ENCODE measurements around the gene WDR43. TPM values are rescaled to one million over a fixed set of nuclear protein-coding genes. Genes with fewer than 3 reads are reported as not detected.

WDR43 gene
- total and polyA plus RNA-seq, 9 of the 15 experiments (the other 6 are each of a cell fraction or from before 2014, with no cell fraction given) = 34.6 to 197 (median 105) TPM

DNA sequence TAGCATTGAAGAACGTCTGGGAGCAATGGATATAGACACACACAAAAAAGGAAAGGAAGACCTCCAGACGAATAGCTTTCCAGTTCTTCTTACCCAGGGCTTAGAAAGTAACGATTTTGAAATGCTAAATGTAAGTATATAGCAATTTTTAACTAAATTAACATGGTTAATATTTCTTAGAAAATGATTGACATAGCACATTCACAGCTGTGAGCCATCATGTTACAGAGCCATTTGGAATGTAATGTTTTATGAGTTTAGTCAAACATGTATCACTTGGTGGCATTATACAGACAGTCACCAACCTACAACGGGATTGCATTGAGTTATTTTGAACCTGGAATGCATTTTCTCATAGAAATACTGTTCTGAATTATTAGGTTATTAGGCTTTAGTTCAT, 35.1 kb downstream of the WDR43 start:
- CTCF ChIA-PET (ENCODE audit: low intra/inter-chr PET ratio) = no interaction called here
- Histone ChIP-seq H3K27me3 (ENCODE audit: control insufficient read depth in 2 of 2, insufficient read depth in 2 of 2, low read length in 2 of 2) (no peaks in the 10 kb centered on the region), H3K36me3 (ENCODE audit: control insufficient read depth, insufficient read depth, low read length) (peaks cover 100% of the 10 kb centered on the region), H3K4me2 (ENCODE audit: insufficient read depth, low read length) (no peak overlapping the region), H3K9ac (ENCODE audit: insufficient read depth in 1 of 2, low read depth in 2 of 2, low read length in 2 of 2) (no peak overlapping the region), H3K79me2 (ENCODE audit: control insufficient read depth, insufficient read depth, low read length) (peaks cover 45% of the 10 kb centered on the region), H3K4me3 (no peak overlapping the region), H3K9me3 (replicated peaks; ENCODE audit: control insufficient read depth, insufficient read depth, low read depth, low read length) (no peaks in the 10 kb centered on the region), H3K9me1 (ENCODE audit: control insufficient read depth, insufficient read depth, low read length) (no peaks in the 10 kb centered on the region), H2AFZ (ENCODE audit: low read depth, low read length) (no peak overlapping the region), H3K4me1 (replicated peaks in 1 of 2; ENCODE audit: control insufficient read depth in 2 of 2, insufficient read depth in 2 of 2, low read length in 2 of 2) (no peaks in the 10 kb centered on the region), H4K20me1 (replicated peaks; ENCODE audit: control insufficient read depth, insufficient read depth, low read length) (no peaks in the 10 kb centered on the region; the same call in 1 of the 2 replicates), H3K27ac (ENCODE audit: extremely low read depth, low read depth, low read length) (no peak overlapping the region)
- WGBS (ENCODE audit: insufficient coverage, low coverage, missing lambda C conversion rate) = 92% methylated on average over 4 of the region's 4 CpGs
- BruUV-seq (replicated peaks) = no TSS peak
- POLR2A ChIA-PET = interaction anchor here (2.4 kb wide), 1 partner anchor 8 kb away, joined by 6 read pairs; no protein-coding TSS in a partner anchor
- FAIRE-seq (no peak), ATAC-seq (no peak), DNase-seq (ENCODE audit: extremely low read depth in 1 of 4, low spot score in 3 of 4) (no peak)
- TF ChIP-seq POU5F1 (IDR thresholded peaks at IDR 0.05; ENCODE audit: borderline replicate concordance, low read depth, low read length, partially characterized antibody) = no peak
- TF ChIP-seq, protein P1, sequence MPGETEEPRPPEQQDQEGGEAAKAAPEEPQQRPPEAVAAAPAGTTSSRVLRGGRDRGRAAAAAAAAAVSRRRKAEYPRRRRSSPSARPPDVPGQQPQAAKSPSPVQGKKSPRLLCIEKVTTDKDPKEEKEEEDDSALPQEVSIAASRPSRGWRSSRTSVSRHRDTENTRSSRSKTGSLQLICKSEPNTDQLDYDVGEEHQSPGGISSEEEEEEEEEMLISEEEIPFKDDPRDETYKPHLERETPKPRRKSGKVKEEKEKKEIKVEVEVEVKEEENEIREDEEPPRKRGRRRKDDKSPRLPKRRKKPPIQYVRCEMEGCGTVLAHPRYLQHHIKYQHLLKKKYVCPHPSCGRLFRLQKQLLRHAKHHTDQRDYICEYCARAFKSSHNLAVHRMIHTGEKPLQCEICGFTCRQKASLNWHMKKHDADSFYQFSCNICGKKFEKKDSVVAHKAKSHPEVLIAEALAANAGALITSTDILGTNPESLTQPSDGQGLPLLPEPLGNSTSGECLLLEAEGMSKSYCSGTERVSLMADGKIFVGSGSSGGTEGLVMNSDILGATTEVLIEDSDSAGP (CRISPR knock-in tag; IDR thresholded peaks at IDR 0.05) = no peak
- TF ChIP-seq, protein P2, sequence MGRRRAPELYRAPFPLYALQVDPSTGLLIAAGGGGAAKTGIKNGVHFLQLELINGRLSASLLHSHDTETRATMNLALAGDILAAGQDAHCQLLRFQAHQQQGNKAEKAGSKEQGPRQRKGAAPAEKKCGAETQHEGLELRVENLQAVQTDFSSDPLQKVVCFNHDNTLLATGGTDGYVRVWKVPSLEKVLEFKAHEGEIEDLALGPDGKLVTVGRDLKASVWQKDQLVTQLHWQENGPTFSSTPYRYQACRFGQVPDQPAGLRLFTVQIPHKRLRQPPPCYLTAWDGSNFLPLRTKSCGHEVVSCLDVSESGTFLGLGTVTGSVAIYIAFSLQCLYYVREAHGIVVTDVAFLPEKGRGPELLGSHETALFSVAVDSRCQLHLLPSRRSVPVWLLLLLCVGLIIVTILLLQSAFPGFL (CRISPR knock-in tag; IDR thresholded peaks at IDR 0.05) = no peak
- no peak for TF ChIP-seq FUS (optimal IDR thresholded peaks at IDR 0.05; ENCODE audit: low read depth, low read length)
- no peak for TF ChIP-seq NFIX (CRISPR knock-in tag; IDR thresholded peaks at IDR 0.05; ENCODE audit: low read depth)
- TF ChIP-seq, protein P3, sequence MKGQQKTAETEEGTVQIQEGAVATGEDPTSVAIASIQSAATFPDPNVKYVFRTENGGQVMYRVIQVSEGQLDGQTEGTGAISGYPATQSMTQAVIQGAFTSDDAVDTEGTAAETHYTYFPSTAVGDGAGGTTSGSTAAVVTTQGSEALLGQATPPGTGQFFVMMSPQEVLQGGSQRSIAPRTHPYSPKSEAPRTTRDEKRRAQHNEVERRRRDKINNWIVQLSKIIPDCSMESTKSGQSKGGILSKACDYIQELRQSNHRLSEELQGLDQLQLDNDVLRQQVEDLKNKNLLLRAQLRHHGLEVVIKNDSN (CRISPR knock-in tag; IDR thresholded peaks at IDR 0.05) = no peak
- no peak for TF ChIP-seq MCM5 (IDR thresholded peaks at IDR 0.05; ENCODE audit: low read depth)
- no peak for TF ChIP-seq FOXK1 (CRISPR knock-in tag; IDR thresholded peaks at IDR 0.05; ENCODE audit: borderline replicate concordance)
- TF ChIP-seq, protein P4, sequence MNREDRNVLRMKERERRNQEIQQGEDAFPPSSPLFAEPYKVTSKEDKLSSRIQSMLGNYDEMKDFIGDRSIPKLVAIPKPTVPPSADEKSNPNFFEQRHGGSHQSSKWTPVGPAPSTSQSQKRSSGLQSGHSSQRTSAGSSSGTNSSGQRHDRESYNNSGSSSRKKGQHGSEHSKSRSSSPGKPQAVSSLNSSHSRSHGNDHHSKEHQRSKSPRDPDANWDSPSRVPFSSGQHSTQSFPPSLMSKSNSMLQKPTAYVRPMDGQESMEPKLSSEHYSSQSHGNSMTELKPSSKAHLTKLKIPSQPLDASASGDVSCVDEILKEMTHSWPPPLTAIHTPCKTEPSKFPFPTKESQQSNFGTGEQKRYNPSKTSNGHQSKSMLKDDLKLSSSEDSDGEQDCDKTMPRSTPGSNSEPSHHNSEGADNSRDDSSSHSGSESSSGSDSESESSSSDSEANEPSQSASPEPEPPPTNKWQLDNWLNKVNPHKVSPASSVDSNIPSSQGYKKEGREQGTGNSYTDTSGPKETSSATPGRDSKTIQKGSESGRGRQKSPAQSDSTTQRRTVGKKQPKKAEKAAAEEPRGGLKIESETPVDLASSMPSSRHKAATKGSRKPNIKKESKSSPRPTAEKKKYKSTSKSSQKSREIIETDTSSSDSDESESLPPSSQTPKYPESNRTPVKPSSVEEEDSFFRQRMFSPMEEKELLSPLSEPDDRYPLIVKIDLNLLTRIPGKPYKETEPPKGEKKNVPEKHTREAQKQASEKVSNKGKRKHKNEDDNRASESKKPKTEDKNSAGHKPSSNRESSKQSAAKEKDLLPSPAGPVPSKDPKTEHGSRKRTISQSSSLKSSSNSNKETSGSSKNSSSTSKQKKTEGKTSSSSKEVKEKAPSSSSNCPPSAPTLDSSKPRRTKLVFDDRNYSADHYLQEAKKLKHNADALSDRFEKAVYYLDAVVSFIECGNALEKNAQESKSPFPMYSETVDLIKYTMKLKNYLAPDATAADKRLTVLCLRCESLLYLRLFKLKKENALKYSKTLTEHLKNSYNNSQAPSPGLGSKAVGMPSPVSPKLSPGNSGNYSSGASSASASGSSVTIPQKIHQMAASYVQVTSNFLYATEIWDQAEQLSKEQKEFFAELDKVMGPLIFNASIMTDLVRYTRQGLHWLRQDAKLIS (CRISPR knock-in tag; IDR thresholded peaks at IDR 0.05) = no peak
- no peak for TF ChIP-seq RAD51 (IDR thresholded peaks at IDR 0.05; ENCODE audit: borderline replicate concordance, low read depth)
- TF ChIP-seq CBFB (CRISPR knock-in tag; IDR thresholded peaks at IDR 0.05) = no peak
- no peak for TF ChIP-seq ZNF354B (CRISPR knock-in tag; IDR thresholded peaks at IDR 0.05)
- TF ChIP-seq ZNF143 (CRISPR knock-in tag; IDR thresholded peaks at IDR 0.05) = no peak
- TF ChIP-seq MAZ (CRISPR knock-in tag; conservative IDR thresholded peaks at IDR 0.05 in 1 of 2, IDR thresholded peaks at IDR 0.05 in 1 of 2) = no peak
- TF ChIP-seq SMAD1 (IDR thresholded peaks at IDR 0.05; ENCODE audit: low read depth, low read length, partially characterized antibody) = no peak
- in situ Hi-C loops (cut with MboI) (no loop called here), intact Hi-C loops (cut with micrococcal nuclease) (no loop called here)
